HG03469 (cell line): ENCODE results near the gene HBEGF.
"Not testable (repeated sequence)": the region's sequence is repeated elsewhere in the genome, so short reads cannot be mapped to it uniquely, and the experiment has no call there.

Source experiments
- ATAC-seq: cut with Tn5 transposase; IDR thresholded peaks from one replicate; pipeline ENCODE4 v1.9.1; 2021; ENCODE audit warnings: mild to moderate bottlenecking, moderate library complexity, moderate number of reproducible peaks; ENCODE audit not compliant: unreplicated experiment

Gene HBEGF

DNA sequence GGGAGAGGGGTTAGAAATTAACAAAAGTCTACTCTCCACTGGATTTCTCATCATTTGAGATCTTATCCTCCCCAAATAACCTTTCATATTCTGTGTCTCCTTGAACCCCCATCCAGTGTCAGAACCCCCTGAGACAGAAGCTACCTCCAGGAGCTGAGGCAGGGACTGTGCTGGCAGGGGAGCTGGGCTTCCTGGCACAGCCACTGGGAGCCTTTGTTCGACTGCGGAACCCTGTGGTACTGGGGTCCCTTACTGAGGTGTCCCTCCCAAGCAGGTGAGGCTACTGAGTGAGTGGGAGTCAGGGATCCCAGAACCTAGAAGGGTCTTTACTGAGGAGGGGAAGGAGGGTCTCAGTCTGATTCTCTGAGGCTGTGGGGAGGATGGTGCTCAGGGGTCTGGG, 15.5 kb upstream of the HBEGF start:
- ATAC-seq, result no peak

DNA sequence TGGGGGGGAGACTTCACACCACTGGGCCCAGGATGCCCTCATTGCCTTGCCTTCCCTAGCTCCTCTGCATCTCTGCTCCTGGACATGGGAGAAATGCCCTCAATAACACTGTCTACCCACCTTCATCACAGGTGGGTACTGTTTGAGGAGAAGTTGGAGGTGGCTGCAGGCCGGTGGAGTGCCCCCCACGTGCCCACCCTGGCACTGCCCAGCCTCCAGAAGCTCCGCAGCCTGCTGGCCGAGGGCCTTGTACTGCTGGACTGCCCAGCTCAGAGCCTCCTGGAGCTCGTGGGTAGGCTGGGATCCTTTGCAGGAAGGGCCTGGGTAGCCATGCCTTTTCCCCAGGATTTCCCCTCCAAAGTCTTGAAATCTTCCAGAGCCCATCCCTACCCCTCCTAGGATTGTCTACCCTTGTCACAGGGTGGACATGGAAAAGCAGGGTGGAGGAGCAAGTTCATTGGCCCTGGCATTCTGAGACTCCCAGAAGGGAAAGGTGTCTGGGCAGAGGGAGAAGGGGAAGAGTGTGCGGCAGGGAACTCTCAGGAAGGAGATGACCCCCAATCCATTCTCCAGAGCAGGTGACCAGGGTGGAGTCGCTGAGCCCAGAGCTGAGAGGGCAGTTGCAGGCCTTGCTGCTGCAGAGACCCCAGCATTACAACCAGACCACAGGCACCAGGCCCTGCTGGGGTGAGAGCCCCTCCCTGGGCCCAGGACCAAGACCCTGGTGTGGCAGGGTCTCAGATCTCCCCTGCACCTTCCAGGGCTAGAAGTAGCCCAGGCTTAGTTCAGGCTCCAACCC, 14.5 kb upstream of the HBEGF start:
- no peak for ATAC-seq

DNA sequence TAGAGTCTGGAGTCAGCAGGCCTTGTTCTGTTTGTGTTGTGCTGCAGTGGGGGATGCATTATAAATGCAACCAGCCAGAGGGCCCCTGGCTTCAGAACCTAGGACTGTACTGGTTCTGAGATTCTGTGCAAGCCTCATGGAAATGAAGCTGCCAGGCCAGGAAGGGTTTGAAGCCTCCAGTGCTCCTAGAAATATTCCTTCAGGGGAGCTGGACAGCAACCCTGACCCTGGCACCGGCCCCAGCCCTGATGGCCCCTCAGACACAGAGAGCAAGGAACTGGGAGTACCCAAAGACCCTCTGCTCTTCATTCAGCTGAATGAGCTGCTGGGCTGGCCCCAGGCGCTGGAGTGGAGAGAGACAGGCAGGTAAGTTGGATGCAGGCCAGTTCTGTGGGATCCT, 13.7 kb upstream of the HBEGF start, which contains the start of gene SLC4A9:
Gene SLC4A9 (plus strand): TSS at position 94 of the 400 bp plus-strand sequence. CDS start 43 bp downstream, at position 137.
- no peak for ATAC-seq

DNA sequence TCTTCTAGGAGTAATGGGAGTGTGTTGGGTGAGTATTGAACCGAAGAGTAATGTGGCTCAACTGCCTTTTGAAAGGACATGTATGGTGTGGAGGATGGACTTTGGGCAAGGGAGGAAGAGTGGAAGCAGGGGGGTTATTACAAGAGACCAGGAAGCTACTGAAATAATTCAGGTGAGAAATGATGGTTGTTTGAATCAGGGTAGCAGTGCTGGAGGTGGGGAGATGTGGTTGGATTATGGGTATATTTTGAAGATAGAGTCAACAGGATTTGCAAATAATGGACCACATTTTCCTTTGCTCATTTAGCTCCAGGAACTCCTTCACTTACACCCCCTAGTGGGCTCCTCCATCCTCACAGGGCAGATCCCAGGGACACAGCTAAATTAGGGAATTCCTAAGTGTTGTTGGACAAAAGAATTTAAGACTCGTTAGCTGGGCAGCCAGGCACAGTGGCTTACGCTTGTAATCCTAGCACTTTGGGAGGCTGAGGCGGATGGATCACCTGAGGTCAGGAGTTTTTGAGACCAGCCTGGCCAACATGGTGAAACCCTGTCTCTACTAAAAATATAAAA, 12.4 kb upstream of the HBEGF start:
- ATAC-seq, result no peak

DNA sequence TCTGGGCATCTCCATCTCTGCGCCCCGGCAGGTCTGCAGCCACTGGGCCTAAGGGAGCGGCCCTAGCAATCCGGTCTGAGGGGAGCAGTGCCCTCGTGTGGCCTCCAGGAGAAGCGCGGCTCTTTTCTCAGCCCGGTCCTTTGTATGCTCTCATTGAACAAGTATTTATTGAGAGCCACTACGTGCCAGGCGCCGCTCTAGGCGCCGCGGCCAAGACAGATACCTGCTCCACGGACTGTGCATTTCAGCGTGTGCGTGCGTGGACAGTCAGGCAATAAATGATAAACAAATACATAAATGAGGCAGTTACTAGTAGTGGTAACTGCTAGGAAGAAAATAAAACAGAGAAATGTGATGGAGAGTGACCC, 11.3 kb upstream of the HBEGF start:
- peak; percentile 93 for ATAC-seq

DNA sequence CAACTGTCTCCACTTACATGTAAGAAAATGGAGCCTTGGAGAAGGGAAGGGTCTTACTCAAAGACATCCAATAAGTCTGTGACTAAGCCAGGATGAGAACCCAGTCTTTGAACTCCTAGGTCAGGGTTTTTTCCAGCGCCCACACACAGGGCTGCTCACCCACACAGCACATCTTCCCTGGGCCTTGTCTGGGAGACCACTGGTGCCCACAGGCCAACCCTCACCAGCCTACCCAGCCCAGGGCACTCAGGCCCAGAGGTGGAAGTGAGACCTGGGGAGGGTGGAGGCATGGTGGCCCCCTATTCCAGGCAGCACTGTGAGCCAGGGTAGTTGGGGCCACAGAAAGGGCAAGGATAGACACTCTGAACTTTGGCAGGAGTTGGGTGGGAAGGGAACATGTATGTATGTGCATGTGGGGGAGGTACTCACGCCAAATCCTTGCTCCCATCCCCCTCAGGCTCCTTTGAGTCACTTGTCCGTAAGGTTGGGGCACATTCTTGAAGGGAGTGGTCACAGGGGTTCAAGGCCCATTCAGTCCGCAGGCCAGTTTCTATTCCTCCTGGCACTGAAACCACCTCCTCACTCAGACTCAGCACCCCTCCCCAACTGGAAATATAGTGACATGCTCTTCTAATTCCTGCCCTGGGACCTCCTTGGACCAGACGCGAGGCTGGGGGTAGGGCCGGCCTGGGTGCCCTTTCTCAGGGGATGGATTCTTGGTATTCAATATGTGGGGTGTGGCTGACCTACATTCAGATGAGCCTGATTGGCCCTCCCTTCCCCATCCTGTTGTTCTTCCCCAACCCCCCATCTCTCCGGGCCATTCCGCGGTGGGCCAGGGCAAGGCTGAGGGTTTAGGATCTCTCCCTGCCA, 10.7 kb upstream of the HBEGF start:
- no peak for ATAC-seq

DNA sequence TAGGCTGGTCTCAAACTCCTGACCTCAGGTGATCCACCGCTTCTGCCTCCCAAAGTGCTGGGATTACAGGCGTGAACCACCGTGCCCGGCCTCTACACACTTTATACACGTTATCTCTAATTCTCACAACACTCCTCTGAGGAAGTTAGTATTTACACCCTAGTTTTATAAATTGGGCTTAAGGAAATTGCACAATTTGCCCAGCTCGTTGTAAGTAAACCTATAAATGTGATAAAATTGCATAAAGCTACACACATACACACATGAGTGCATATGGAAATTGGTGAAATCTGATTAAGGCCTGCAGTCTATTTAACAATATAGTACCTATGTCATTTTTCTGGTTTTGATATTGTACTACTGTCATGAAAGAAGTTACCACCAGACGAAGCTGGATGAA, 9.1 kb upstream of the HBEGF start:
- no peak for ATAC-seq

DNA sequence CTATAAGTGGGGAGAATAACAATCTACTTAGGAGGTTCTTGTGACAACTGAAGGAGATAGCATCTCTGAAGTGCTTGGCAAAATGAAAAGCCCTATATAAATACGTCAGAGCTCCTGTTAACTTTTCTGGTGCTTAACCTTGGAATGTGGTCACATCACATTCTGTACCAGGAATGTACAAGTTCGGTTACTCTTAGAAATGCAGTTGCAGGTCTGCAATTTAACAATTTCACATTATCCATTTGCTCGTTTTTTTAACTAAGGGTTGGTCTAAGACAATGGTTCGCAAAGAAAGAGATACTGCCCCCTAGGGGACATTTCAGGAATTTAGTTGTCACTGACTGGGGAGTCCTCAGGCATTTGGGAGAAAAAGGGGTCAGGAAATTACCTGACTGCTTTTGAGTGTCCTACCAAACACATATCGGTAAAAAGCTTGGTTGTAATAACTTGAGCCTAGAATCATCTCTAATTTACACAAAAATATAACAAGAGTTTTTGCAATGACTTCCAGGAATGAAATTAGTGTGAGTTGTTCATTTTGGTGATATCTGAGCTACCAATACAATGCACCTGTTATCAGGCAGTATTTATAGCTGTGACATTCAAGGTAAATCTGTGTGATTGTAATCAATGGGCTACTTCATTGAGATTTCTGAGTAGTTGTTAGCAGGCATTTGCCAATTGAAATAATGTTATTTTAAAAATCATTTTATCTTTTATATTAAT, 5.4 kb upstream of the HBEGF start:
- ATAC-seq, result peak; percentile 58

DNA sequence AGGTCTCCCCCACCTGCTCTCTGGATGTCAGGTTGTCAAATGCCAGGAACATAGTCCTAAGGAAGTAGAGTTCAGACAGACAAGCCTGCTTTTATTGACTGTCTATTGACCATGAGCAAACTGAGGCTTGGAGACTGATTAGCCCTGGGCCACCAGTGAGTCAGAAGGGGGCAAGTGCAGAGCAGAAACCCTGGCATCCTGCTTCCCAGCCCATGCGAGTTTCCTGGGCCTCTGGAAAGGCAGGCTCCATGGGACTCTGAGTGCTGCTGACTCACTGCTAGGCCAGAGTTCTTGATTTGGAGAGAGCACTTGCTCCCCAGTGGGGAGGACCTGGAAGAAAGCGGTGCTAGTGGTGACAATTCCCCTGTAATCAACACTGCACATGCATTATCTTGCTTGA, 2.8 kb upstream of the HBEGF start:
- ATAC-seq, result no peak

DNA sequence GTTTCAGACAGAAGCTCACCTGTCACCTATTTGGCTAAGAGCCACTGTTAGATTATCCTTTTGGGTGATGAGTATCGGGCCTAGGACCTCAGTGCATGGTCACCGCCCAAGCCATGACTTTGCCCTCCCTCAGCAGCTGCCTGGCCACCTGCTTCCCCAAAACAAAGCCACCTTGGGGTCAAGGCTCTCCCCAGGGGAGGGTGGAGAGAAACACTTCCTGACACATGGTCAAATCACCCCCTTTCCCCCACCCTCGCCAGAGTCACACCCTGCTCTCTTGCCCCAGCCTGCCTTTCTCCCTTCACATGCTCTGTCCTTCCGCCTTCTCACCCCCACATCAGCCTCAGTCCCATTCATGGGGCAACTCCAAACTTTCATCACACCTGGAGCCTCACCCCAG, 1.7 kb upstream of the HBEGF start:
- no peak for ATAC-seq

DNA sequence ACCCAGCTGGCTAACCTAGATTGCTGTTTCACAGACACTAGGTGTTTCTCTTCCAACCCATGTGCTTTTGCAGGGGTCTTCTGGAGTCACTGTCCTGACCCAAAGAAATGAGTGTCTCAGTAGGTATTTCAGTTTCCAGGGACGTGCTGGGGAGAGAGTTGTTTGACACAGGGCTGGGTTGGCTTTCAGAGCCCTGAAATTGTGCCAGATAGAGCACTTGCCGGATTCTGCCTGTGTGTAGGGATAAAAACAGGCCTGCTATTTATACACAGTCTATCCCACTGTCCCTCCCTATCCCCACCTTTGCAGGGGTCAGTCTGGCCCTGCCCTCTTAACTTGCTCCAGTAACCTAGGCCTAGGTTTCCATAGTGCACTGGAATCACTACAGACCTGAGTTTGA, 957 bp upstream of the HBEGF start:
- no peak for ATAC-seq

DNA sequence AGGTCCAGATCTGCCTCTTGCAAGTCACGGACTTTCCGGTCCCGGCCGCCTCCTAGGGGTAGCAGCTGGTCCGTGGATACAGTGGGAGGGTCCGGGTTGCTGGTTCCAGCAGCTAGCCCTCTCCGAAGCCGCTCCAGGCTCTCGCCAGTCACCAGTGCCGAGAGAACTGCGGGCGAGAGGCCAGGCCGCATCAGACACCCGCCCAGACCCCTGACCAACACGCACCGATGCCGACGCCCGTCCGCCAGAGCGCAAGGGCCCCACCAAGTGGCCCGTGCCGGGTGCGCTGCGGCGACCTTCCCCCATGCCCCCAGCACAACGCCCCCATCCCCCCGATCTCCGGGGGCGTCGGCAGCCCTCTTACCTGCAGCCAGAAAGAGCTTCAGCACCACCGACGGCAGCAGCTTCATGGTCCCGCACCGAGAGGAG, 470 bp downstream of the HBEGF start:
- no peak for ATAC-seq

DNA sequence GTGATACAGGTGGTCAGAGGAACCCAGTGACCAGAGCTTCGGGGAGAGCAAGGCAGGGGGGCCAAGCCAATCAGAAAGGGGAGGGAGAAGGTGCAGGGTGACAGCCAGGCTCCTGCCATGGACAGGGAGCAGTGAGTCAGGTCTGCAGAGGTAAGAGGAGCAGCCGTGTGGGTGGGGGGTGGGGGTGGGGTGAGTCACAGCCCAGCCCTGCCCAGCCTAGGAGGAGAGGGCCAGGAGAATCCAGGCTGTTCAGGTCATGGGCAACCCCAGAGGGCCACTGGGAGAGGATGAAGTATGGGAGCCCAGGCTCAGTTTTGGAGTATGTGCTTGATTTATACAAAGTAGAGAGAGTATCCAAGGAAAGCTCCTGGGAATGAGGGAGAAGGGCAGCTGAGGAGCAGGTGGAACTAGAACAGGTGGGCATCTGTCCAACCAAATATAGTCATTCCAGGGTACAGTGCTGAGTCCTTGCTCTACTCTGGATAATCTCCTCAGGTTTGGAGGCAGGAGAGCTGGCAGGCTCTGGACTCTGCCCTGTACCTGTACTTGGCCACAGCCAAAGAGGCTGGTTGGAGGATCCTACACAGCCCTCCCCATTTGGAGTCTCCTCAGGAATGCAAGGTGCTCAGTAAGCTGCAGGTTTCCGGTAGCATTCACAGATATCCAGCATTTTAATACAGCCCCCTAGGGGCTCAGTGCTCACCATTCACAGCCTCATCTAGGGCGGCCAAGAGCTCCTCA, 1.6 kb downstream of the HBEGF start:
- ATAC-seq, result no peak

DNA sequence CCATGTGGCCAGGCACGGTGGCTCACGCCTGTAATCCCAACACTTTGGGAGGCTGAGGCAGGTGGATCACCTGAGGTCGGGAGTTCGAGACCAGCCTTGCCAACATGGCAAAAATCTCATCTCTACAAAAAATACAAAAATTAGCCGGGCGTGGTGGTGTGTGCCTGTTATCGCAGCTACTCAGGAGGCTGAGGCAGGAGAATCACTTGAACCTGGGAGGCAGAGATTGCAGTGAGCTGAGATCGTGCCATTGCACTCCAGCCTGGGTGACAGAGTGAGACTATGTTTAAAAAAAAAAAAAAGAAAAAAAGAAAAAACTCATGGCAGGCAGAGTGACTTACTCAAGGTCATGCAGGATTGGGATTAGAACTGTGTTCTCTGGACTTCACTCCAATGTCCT, 2.6 kb downstream of the HBEGF start:
- not testable (repeated sequence) for ATAC-seq

DNA sequence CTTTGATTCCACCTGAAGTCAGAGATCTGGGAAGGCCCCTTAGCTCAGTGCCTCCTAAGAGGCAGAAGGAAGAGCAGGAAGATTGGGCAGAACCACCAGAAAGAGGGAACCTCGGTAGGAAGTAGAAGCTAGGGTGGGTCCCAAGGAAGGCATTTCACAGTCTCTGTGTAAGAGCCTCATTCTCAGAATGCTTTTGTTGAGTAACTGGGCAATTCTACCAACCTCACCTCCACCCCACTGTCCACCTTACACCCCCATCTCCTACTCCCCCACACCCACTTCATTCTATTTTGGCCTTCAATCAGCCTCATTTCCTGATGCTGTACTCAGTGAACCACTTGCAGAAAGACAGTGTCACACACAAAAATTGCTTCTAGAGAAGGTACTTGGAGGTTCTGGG, 3.5 kb downstream of the HBEGF start:
- no peak for ATAC-seq

DNA sequence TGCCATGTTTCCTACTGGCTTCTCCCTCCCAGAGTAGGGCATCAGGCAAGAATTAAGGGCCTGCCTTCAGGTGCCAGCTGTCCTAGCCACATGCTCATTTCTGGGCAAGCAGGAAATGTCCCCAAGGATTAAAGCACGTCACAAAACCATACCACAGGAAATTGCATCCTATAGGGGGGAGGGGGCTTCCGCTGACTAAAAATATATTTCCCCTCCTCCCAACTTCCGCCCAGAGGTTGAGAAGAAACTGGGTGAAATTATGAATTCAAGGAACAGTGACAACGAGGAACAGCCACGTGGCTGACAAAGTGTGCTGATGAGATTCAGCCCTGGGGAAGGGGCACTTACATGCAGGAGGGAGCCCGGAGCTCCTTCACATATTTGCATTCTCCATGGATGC, 4.1 kb downstream of the HBEGF start:
- no peak for ATAC-seq

DNA sequence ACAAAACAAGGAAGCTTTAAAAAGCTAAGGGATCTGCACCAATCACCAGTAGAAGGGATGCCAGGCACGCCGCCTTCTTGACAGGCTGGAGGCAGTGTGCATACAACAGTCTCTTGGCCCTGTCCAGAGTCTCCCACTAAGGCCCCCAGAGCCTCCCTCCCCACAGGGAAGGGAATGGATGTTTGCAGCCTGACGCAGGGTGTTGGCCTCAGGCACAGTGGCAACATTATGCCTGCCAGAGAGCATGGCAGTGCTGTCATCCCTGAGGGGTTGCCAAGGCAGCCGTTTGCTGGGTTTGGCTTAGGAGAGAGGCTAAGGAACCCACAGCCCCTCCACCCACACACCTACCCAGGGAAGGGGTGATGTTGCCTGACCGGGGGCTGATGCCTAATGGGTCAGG, 4.8 kb downstream of the HBEGF start:
- no peak for ATAC-seq

DNA sequence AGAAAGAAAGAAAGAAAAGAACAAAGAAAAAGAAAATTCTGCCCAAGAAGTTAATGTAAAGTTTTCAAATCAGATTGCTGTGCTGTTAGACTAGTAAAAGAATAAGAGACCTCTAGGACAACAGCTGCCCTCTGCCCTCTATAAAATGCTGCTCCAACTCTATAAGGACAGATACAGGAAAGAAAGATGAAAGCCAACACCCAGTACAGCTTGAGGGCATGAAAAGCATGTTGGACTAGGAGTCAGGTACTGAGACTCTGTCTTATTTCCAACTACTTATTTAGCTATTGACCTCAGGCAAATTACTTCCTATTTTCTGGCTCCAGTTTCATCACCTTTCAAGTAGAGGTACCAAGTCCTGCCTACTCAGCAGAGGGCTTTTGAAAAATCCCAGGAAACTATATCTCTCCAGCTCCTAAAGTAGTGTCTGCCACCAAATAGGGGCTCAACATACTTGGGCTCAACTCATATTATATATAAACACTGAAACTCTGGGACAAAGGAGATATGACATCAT, 5.7 kb downstream of the HBEGF start:
- ATAC-seq, result no peak

DNA sequence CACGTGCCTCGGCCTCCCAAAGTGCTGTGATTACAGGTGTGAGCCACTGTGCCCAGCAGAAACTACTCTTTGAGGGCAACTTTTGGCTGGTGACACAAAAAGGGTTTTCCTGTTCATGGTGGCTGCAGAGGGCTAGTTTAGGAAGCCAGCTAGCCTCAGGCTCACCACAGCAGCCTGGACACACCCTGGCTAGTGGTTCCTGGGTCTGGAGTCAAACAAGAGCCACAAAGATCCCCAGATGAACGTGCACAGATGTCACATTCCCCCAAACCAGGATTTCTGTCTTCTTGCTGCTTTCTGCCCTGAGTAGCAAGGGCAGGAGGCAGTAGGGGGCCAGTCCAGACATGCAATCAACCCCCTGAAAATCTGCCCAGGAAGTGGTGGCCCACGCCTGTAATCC, 6.8 kb downstream of the HBEGF start:
- ATAC-seq, result no peak

DNA sequence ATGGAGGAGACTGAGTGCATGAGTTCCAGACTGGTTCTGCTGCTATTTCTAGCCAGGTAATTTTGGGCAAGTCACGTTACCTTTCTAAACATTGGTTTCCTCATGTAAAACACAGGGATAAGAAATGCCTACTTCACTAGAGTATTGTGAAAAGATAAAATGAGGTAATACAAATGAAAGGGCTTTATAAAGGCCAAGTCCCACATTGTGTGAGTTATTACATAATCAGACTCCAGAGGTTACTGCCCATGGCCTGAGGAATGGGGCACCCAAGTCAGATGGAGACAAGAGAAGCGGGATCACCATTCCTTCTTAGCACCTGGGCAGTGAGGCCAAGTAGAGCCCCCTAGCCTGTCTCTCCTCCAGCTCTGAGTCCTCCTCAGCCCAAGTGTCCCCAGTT, 7.5 kb downstream of the HBEGF start:
- no peak for ATAC-seq
